ENCODE results near the gene BAG1.

BAG1 gene

GRCh38 chr9:33273972-33274328 is 9.4 kb upstream of the BAG1 start:
- DNase-seq (ENCODE audit: low read depth in 2 of 2), result no peak

- no peak for DNase-seq (ENCODE audit: low read depth in 2 of 2)
Measured at GRCh38 chr9:33273266-33273971, 8.9 kb upstream of the BAG1 start.

GRCh38 chr9:33272061-33272460 is 7.6 kb upstream of the BAG1 start:
- no peak for DNase-seq (ENCODE audit: low read depth in 2 of 2)

GRCh38 chr9:33270146-33270545 is 5.6 kb upstream of the BAG1 start:
- DNase-seq (ENCODE audit: low read depth in 2 of 2), result no peak

GRCh38 chr9:33267151-33267767 is 2.8 kb upstream of the BAG1 start:
- no peak for DNase-seq (ENCODE audit: low read depth in 2 of 2)

- no peak for DNase-seq (ENCODE audit: low read depth in 2 of 2)
Measured at GRCh38 chr9:33265211-33265865, 830 bp upstream of the BAG1 start.

- no peak for DNase-seq (ENCODE audit: low read depth in 2 of 2)
Measured at GRCh38 chr9:33264003-33264472, 470 bp downstream of the BAG1 start.

- no peak for DNase-seq (ENCODE audit: low read depth in 2 of 2)
Measured at GRCh38 chr9:33263131-33264002, 1.1 kb downstream of the BAG1 start.

- DNase-seq (ENCODE audit: low read depth in 2 of 2), result no peak
Measured at GRCh38 chr9:33260372-33260771, 4.1 kb downstream of the BAG1 start.

GRCh38 chr9:33257276-33257675 is 7.2 kb downstream of the BAG1 start:
- no peak for DNase-seq (ENCODE audit: low read depth in 2 of 2)

GRCh38 chr9:33256236-33256635 is 8.3 kb downstream of the BAG1 start:
- DNase-seq (ENCODE audit: low read depth in 2 of 2), result no peak

- DNase-seq (ENCODE audit: low read depth in 2 of 2), result no peak
Measured at GRCh38 chr9:33255471-33255870, 9.0 kb downstream of the BAG1 start.

- DNase-seq (ENCODE audit: low read depth in 2 of 2), result no peak
Measured at GRCh38 chr9:33255014-33255413, 9.5 kb downstream of the BAG1 start.

- no peak for DNase-seq (ENCODE audit: low read depth in 2 of 2)
Measured at GRCh38 chr9:33254211-33254610, 10.3 kb downstream of the BAG1 start.

GRCh38 chr9:33250458-33250995 is 14.0 kb downstream of the BAG1 start:
- no peak for DNase-seq (ENCODE audit: low read depth in 2 of 2)

GRCh38 chr9:33249983-33250382 is 14.5 kb downstream of the BAG1 start:
- DNase-seq (ENCODE audit: low read depth in 2 of 2), result no peak

- DNase-seq (ENCODE audit: low read depth in 2 of 2), result no peak
Measured at GRCh38 chr9:33249087-33249658, 15.3 kb downstream of the BAG1 start.

- no peak for DNase-seq (ENCODE audit: low read depth in 2 of 2)
Measured at GRCh38 chr9:33248606-33249005, 15.9 kb downstream of the BAG1 start.

- DNase-seq (ENCODE audit: low read depth in 2 of 2), result no peak
Measured at GRCh38 chr9:33246269-33246860, 18.1 kb downstream of the BAG1 start.

- no peak for DNase-seq (ENCODE audit: low read depth in 2 of 2)
Measured at GRCh38 chr9:33245341-33245740, 19.2 kb downstream of the BAG1 start.

- no peak for DNase-seq (ENCODE audit: low read depth in 2 of 2)
Measured at GRCh38 chr9:33244137-33244784, 20.2 kb downstream of the BAG1 start.

Measured in stimulated activated CD8-positive, alpha-beta memory T cell treated with anti-CD3 and anti-CD28 coated beads, Interleukin-2, amount 100 ng/mL, for 1 hour (primary cell).